ENCODE measurements around the gene PRUNE2.

Gene PRUNE2

DNA sequence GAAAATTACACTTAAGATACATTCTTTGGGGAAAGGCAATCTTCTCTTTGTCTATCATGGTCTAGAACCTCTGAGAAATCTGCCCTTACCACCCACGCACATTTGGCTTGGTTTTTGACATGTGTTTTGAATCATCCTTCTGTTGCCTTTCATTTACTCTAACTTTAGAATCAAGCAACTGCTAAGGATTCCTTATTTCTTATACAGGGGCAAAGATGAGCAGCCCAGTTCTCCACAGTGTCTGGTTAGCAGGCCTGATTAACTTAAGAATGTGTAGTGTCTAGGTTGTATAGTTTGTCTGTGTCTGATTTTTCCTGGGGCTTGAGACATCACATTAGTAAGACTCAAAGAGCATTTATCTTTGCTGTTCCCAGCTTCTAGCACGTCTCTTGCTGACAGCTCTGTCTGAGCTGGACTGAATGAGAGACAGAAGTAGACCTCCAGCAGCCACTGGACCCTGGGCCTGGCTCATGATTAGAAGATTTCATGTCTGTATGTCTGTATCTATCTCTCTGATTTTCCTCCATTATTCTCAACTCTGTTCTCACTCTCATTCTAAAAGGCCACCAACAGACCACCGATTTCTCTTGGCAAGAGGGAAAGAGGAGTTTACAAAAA lies 173.5 kb downstream of the PRUNE2 start:
- H3K4me3 ChIP-seq (ENCODE audit: severe bottlenecking): no peak overlapping the region
- no peaks in the 10 kb centered on the region for H3K27me3 ChIP-seq (ENCODE audit: insufficient read depth, poor library complexity, severe bottlenecking)
- H3K27ac ChIP-seq (ENCODE audit: poor library complexity, severe bottlenecking): no peak overlapping the region
- ATAC-seq (ENCODE audit: low read depth): no peak
- no peaks in the 10 kb centered on the region for H3K9me3 ChIP-seq (ENCODE audit: severe bottlenecking)
- no peaks in the 10 kb centered on the region for H3K36me3 ChIP-seq (ENCODE audit: low read depth)
- TF ChIP-seq, protein P1, sequence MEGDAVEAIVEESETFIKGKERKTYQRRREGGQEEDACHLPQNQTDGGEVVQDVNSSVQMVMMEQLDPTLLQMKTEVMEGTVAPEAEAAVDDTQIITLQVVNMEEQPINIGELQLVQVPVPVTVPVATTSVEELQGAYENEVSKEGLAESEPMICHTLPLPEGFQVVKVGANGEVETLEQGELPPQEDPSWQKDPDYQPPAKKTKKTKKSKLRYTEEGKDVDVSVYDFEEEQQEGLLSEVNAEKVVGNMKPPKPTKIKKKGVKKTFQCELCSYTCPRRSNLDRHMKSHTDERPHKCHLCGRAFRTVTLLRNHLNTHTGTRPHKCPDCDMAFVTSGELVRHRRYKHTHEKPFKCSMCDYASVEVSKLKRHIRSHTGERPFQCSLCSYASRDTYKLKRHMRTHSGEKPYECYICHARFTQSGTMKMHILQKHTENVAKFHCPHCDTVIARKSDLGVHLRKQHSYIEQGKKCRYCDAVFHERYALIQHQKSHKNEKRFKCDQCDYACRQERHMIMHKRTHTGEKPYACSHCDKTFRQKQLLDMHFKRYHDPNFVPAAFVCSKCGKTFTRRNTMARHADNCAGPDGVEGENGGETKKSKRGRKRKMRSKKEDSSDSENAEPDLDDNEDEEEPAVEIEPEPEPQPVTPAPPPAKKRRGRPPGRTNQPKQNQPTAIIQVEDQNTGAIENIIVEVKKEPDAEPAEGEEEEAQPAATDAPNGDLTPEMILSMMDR (IDR thresholded peaks at IDR 0.05; ENCODE audit: poor library complexity, severe bottlenecking): no peak
- H3K4me1 ChIP-seq (ENCODE audit: insufficient read depth, poor library complexity, severe bottlenecking): no peaks in the 10 kb centered on the region
- no peak for DNase-seq (ENCODE audit: low spot score)

DNA sequence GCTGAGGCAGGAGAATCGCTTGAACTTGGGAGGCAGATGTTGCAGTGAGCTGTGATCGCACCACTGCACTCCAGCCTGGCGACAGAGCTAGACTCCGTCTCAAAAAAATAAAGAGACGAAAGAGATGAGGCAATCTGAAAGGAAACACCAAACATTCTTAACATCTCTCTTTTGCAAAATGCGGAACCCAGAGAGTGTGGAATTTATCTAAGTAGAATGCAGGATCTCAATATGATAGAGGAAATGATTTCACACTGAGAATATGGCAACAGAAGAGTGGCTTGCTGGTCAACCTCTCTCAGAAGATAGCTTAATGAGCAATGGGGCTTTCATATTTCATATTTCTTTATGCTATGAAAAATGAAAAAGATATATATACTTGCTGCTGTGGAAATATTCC lies 175.1 kb downstream of the PRUNE2 start:
- H3K27ac ChIP-seq (ENCODE audit: poor library complexity, severe bottlenecking): no peak overlapping the region
- DNase-seq (ENCODE audit: low spot score): no peak
- no peaks in the 10 kb centered on the region for H3K4me1 ChIP-seq (ENCODE audit: insufficient read depth, poor library complexity, severe bottlenecking)
- H3K4me3 ChIP-seq (ENCODE audit: severe bottlenecking): no peak overlapping the region
- H3K36me3 ChIP-seq (ENCODE audit: low read depth): no peaks in the 10 kb centered on the region
- no peaks in the 10 kb centered on the region for H3K9me3 ChIP-seq (ENCODE audit: severe bottlenecking)
- TF ChIP-seq, protein P1 (IDR thresholded peaks at IDR 0.05; ENCODE audit: poor library complexity, severe bottlenecking): no peak
- H3K27me3 ChIP-seq (ENCODE audit: insufficient read depth, poor library complexity, severe bottlenecking): no peaks in the 10 kb centered on the region
- no peak for ATAC-seq (ENCODE audit: low read depth)

DNA sequence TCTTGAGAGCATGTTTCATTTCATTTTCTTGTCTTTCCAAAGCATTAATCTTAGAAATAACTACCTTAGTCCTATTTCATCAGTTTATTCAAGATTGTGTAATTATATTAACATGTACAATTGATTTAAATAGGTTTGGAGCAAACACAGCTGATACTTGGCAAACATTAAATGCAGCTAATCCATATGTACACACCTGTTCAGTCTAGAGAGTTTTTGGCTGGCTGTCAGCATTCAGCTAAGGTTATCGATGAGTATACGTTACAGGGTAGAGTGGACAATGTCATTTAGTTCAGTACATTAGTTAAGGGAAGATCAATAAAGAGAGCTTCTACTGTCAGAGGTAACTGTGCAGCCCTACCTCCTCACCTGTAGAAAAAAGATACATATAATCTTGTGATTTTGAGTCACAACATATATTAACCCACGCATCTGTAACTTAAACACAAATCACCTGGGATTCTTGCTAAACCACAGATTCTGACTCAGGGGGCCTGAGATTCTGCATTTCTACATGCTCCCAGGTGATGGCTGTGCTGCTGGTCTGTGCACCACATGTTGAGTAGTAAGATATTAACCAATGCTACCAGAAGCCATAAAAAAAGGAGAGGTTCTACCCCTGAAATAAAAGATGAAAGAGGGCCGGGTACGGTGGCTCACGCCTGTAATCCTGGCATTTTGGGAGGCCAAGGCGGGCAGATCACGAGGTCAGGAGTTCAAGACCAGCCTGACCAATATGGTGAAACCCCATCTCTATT lies 175.8 kb downstream of the PRUNE2 start:
- H3K36me3 ChIP-seq (ENCODE audit: low read depth): no peaks in the 10 kb centered on the region
- DNase-seq (ENCODE audit: low spot score): no peak
- TF ChIP-seq, protein P1 (IDR thresholded peaks at IDR 0.05; ENCODE audit: poor library complexity, severe bottlenecking): no peak
- no peaks in the 10 kb centered on the region for H3K4me1 ChIP-seq (ENCODE audit: insufficient read depth, poor library complexity, severe bottlenecking)
- H3K4me3 ChIP-seq (ENCODE audit: severe bottlenecking): no peak overlapping the region
- ATAC-seq (ENCODE audit: low read depth): no peak
- no peaks in the 10 kb centered on the region for H3K27me3 ChIP-seq (ENCODE audit: insufficient read depth, poor library complexity, severe bottlenecking)
- no peaks in the 10 kb centered on the region for H3K9me3 ChIP-seq (ENCODE audit: severe bottlenecking)
- H3K27ac ChIP-seq (ENCODE audit: poor library complexity, severe bottlenecking): no peak overlapping the region

DNA sequence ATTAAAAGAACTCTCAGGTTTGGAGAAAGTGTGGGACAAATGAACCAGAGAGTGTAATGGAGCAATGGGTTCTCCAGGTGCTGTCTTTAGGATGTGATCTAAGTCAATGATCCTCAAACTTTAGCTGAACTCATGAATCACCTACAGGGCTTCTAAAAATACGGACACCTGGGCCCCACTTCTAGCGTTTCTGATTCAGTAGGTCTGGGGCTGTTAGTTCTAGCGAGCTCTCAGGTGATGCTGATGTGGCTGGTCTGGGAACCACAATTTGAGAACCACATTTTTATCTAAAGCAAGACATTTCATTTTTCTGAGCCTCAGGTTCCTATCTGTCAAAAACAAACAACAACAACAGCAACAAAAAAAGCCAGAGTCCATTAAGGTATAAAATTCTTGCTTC lies 176.8 kb downstream of the PRUNE2 start:
- no peaks in the 10 kb centered on the region for H3K36me3 ChIP-seq (ENCODE audit: low read depth)
- H3K9me3 ChIP-seq (ENCODE audit: severe bottlenecking): no peaks in the 10 kb centered on the region
- ATAC-seq (ENCODE audit: low read depth): no peak
- no peak overlapping the region for H3K27ac ChIP-seq (ENCODE audit: poor library complexity, severe bottlenecking)
- H3K4me1 ChIP-seq (ENCODE audit: insufficient read depth, poor library complexity, severe bottlenecking): no peaks in the 10 kb centered on the region
- TF ChIP-seq, protein P1 (IDR thresholded peaks at IDR 0.05; ENCODE audit: poor library complexity, severe bottlenecking): no peak
- H3K4me3 ChIP-seq (ENCODE audit: severe bottlenecking): no peak overlapping the region
- H3K27me3 ChIP-seq (ENCODE audit: insufficient read depth, poor library complexity, severe bottlenecking): no peaks in the 10 kb centered on the region
- DNase-seq (ENCODE audit: low spot score): no peak

DNA sequence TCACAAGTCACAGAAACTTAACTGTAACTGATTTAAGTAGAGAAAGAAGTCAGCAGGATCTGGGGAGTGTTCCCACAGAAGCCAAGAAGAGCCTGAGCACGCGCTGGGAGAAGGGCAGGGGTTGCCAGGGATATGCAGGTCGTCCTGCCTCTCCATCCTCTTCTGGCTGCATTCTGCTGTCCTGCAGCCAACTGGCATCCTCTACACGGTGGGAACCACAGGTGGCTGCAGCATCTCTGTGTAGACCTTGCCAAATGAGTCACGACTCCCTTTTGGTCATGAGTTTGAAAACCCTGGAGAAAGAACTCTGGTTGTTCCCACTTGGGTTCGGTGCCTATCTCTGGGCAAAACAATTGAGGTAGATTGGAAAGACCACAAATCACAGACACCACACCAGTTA lies 180.0 kb downstream of the PRUNE2 start:
- Histone ChIP-seq H3K27me3 (ENCODE audit: insufficient read depth, poor library complexity, severe bottlenecking) (no peaks in the 10 kb centered on the region), H3K36me3 (ENCODE audit: low read depth) (no peaks in the 10 kb centered on the region), H3K4me1 (ENCODE audit: insufficient read depth, poor library complexity, severe bottlenecking) (no peaks in the 10 kb centered on the region), H3K27ac (ENCODE audit: poor library complexity, severe bottlenecking) (no peak overlapping the region), H3K4me3 (ENCODE audit: severe bottlenecking) (no peak overlapping the region), H3K9me3 (ENCODE audit: severe bottlenecking) (no peaks in the 10 kb centered on the region)
- no peak for ATAC-seq (ENCODE audit: low read depth)
- TF ChIP-seq, protein P1 (IDR thresholded peaks at IDR 0.05; ENCODE audit: poor library complexity, severe bottlenecking): no peak
- DNase-seq (ENCODE audit: low spot score): no peak

Measured in RWPE2 (cell line).